HG02852 (cell line): Measurements from ENCODE around the gene SYCN.

Source experiments
- ATAC-seq: cut with Tn5 transposase; IDR thresholded peaks from one replicate; pipeline ENCODE4 v1.9.1; 2021; ENCODE audit warnings: mild to moderate bottlenecking, moderate library complexity; ENCODE audit not compliant: unreplicated experiment

SYCN gene

DNA sequence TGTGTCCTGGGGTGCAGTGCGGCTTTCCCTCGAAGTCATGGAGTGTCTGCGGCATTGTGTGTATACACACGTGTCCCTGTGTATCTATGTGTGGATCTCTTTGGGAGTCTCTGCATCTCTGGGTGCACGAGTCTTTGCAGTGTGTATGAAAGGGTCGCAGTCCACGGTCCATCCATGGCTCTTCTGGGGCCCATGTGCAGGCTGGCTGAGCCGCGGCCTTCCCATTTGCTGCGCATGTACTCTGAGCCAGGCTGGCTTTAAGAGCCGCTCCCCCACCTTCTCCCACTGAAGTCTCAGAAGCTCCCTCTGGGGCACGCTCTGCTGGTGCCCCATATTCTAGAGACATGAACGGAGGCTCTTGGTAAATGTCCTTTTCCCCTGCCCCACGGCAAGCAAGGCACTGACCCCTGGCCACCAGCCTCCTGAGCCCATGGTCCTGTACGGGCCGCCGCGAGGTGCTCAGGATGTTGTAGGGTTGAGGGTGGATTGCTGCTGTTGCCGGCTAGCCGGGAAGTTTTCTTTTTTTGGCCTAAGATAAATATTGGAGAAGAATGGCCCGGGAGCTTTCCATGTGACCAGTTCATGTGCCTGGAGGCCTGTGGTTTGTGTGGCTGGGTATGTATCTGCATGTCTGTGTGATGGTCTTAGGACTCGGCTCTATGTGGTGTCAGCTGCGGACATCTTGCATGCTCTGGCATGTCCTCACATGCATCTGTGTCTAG is 46.6 kb downstream of the SYCN start:
- ATAC-seq: no peak

DNA sequence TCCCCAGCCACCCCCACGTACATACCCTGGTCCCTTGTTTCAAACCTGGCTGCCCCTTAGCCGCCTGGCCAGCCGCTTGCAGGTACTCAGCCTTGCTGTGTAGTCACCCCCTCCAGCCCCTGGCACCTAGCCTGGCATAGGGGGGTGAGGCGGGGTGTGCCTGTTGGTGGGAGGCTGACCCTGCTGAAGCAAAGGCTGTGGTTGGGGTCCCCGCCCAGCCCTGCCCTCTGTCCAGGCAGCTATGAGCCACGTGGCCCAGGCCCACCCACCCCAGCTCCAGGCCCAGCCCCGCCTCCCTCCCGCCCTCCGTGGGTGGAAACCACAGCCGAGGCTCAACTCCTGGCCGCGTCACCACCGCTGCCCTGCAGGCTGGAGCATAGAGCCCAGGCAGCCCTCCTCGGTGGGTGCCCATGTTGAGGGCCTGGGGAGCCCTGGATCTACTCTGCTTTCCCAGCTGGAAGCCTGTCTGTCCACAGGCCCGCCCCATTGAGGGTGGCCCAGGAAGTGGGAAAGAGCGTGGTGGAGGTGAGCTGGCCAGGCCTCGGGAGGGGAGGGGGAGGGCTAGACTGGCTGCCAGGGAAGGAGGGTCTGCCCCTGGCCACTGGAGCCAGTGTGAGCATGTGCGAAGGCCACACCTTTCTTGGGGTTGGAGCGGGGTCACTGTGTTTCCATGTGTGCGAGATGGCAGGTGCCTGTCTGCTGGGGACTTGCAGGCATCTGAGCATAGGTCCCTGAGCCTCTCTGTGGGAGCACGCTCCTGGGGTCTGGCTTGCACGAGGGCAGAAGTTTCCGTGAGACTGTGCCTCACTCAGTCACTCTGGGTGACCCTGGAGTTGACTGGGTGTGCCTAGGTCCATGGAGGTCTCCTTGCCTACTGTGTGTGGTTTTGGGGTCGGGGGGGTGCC is 47.5 kb downstream of the SYCN start:
- ATAC-seq: no peak

DNA sequence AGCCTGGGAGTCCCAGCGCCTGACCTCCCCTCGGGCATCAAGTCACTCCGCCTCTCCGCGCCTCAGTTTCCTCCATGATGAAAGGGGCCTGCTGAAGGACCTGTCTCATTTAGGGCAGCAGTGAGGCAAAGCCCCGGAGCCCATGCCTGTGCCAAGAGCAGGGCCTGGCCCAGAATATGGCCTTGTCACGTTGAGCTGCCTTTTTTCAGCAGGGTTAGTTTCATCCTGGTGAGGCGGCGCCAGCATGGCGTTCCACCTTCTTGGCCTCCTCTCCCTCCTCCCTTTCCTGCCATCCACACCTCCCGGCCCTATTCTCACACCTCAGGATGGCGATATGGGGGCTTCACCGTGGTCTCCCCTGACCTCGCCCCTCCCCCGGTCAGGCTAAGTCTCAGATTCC is 48.3 kb downstream of the SYCN start:
- no peak for ATAC-seq

DNA sequence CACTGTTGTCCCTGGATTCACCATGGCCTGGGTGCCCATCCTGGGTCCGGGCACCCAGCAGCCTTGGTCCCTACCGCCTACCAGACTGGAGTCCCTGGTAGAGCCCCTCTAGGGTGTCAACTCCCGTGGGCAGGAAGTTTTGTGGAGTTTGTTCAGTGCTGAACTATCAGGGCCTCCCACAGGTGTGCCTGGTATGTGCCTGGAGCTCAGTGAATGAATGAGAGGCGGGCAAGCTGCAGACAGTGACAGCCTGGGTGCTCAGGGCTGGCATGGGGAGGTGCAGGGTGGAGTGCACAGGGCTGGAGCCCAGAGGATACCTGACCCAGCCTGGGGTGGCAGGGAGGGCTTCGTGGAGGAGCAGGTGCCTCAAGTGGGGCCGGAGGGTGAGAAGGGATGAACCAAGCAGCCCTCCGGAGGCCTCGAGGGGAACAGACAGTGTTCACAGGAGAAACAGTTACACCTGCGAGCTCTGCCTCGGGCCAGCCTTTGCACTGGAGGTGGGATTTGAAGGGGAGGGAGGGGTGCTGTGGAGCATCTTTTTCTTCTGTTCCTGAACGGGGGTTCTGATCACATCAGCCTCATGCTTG is 48.9 kb downstream of the SYCN start:
- no peak for ATAC-seq

DNA sequence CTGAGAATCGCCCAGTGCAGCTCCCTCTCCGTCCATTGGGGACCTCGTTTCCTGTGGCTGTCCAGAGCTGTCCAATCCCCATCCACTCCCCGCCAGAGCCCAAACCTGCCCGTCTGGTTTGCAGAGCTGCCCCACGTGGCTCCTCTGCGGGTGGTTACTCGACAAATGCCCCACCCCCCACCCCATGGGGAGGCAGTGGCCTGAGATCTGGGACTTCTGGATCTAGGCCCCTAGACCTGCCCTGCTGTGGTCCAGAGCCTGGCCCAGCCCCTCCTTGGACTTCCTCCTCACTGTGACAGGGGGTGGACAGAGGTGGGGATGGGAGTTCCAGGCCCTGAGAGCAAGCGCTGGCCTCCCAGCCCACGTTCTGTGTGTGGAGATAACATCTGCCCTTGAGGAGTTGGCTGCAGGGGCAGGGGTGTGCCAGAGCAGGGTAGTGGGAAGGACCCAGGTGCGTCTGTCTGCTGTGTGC is 49.4 kb downstream of the SYCN start:
- ATAC-seq: no peak

DNA sequence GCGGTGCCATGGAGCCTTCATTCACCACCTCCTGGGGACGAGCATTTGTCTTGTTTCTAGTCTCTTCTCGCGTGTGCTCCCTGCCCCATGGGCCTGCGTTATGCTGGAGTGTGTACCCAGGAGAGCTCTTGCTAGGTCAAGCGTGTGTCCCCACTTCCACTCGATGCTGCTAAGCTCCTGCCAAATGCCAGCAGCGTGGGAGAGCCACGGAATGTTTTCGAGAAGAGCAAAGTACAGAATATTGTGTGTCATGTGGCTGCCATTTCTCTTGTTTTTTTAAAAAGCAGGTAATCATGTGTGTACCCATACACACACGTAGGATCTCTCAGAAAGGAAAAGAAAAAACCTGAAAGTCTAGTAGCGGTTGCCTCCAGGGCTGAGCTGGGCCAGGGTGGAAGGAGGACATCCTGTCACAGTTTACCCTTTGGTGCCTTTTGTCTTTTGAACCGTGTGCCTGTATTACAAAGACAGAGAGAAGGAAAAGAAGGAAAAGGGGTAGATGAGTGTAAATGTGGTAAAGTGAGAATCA is 49.9 kb downstream of the SYCN start:
- no peak for ATAC-seq
